Measurements from ENCODE around the gene IL17REL.

DNA sequence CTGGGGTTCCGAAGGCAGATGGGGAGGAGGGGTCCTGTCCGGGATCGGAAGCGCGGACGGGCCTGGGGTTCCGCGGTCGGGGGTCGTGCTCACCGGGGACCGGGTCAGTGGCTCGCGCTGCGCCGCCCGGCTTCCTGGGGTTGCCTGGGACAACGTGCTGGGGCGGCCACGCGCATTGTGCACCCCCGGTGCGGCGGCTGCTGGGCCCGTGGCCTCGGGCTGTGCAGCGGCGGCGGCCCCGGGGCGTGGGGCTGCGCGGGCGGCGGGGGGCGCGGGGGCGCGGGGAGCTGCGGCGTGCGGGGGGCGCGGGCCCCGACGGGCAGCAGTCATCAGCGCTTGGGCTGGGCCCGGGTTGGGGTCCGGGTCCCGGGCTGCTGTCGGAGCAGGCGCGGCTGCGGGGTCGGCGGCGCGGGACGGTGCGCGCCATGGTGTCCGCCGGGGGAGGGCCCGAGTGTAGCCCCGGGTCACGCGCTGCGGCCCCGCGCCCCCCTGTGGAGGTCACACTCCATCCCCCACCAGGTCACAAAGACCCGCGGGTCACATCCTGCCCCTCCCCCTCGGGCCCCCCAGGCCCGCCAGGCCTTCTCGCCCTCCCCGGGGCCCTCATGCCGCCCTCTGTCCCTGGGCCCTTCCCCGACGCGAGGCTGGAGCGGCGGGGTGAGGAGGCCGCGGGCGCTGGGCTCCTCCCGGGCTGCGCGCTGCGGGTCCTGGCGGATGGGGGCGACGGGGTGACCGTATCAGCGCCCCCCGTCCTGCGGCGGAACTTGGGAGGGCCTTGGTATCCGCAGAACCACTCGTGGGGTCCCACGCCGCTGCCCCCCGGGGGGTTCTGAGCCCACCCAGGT, 45.7 kb upstream of the IL17REL start, which contains the start of gene TTLL8:
- TF ChIP-seq, protein P1, sequence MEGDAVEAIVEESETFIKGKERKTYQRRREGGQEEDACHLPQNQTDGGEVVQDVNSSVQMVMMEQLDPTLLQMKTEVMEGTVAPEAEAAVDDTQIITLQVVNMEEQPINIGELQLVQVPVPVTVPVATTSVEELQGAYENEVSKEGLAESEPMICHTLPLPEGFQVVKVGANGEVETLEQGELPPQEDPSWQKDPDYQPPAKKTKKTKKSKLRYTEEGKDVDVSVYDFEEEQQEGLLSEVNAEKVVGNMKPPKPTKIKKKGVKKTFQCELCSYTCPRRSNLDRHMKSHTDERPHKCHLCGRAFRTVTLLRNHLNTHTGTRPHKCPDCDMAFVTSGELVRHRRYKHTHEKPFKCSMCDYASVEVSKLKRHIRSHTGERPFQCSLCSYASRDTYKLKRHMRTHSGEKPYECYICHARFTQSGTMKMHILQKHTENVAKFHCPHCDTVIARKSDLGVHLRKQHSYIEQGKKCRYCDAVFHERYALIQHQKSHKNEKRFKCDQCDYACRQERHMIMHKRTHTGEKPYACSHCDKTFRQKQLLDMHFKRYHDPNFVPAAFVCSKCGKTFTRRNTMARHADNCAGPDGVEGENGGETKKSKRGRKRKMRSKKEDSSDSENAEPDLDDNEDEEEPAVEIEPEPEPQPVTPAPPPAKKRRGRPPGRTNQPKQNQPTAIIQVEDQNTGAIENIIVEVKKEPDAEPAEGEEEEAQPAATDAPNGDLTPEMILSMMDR (IDR thresholded peaks at IDR 0.05): no peak
- no peak for TF ChIP-seq POLR2A (IDR thresholded peaks at IDR 0.05)
